Left cardiac atrium (tissue), 4 donors: ENCODE data around the gene DIDO1. TPM values are rescaled to one million over a fixed set of nuclear protein-coding genes. Genes with fewer than 3 reads are reported as not detected.
A peak's percentile ranks its signal among the peaks of the same experiment; 100 is the strongest.
"Not testable (repeated sequence)": the region's sequence is repeated elsewhere in the genome, so short reads cannot be mapped to it uniquely, and the experiment has no call there.

Experiments used
- ATAC-seq, 2 donors: fragments of 200-7000 bp; cut with Tn5 transposase; one replicate each; pipeline ENCODE4 v1.9.1; 2020; ENCODE audit warnings: mild to moderate bottlenecking in 2 of 2, moderate library complexity in 2 of 2
- DNase-seq: peaks from one replicate; pipeline ENCODE4 v3.0.0-alpha.2; 2020
- intact Hi-C, 2 donors: fragments of 100-400 bp; cut with DNase I; formaldehyde crosslinking; loops; one replicate each; pipeline versions ENCODE4 v1.14.1 to v1.15.1; 2022 to 2023
- total RNA-seq, 2 donors: library from RNA; stranded (reverse); fragmentation: NEBNext Ultra II Directional; extraction: Animal tissue kit (Norgen Biotek cat#: 25700); gene quantifications; one replicate each; pipeline ENCODE4 v1.2.1, GENCODE V29; 2021
- donor health status: DM: no; HTN: yes; CAD: no.
- donor health status: DM: no; HTN: yes; CAD: no; lungs with severe emphysema.
- donor health status: DM: yes; HTN: yes; CAD: no.
- donor health status: Dilated cardiomyopathy.

Gene DIDO1
- total RNA-seq, 2 donors from 2014 or later = 33.8 to 39.1 TPM

- peak; percentile 98 for DNase-seq
- peak; percentile 96 to 97 for ATAC-seq
- intact Hi-C loops = no loop called here
Measured at GRCh38 chr20:62937268-62938104, 11.2 kb upstream of the DIDO1 start.

GRCh38 chr20:62935968-62936585 lies 9.8 kb upstream of the DIDO1 start:
- intact Hi-C loops = no loop called here
- DNase-seq (no peak), ATAC-seq (no peak)

DNA sequence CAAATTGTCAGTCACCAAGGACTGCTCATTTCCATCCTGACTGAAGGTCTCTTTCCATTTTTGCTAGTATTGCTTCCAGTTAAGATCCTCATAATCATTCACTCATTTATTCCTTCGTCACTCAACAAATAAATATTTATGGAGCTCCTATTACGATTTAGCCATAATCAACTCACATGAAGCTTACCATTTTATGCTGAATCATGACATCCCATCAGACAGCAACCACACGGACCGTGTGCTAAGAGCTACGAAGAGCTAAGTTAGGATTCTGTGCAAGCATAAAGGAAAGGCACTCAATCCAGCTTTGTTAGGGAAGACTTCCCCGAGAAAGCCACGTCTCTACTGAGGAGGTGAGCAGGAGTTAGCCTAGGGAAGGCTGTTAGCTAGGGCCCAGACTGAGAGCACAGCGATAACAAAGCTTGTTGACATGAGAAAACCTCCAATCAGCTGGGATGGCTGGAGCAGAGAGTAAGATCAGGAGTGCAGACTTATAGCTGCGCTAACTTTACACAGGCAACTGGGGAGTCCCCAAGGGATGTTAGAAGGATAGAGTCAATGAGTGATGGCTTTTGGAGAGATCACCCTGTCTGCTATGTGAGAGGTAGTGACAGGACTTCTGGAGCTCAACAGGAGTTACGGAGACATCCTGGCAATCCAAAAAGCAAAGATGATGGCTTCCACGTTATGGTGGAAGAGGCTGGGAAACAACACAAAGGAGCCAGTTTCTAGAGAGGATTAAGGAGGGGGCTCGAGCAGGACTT lies 9.1 kb upstream of the DIDO1 start:
- ATAC-seq (no peak), DNase-seq (no peak)
- intact Hi-C loops = no loop called here

GRCh38 chr20:62933966-62934365 lies 7.7 kb upstream of the DIDO1 start:
- DNase-seq (no peak), ATAC-seq (no peak)
- intact Hi-C loops = no loop called here

GRCh38 chr20:62931464-62931863 lies 5.2 kb upstream of the DIDO1 start:
- ATAC-seq (no peak), DNase-seq (no peak)
- intact Hi-C loops = no loop called here

GRCh38 chr20:62929051-62929538 lies 2.8 kb upstream of the DIDO1 start:
- intact Hi-C loops = no loop called here
- DNase-seq (peak; percentile 77), ATAC-seq (peak; percentile 45 to 73)

- ATAC-seq = no peak
- intact Hi-C loops = no loop called here
- peak; percentile 10 for DNase-seq
Measured at GRCh38 chr20:62928246-62928939, 2.1 kb upstream of the DIDO1 start.

DNA sequence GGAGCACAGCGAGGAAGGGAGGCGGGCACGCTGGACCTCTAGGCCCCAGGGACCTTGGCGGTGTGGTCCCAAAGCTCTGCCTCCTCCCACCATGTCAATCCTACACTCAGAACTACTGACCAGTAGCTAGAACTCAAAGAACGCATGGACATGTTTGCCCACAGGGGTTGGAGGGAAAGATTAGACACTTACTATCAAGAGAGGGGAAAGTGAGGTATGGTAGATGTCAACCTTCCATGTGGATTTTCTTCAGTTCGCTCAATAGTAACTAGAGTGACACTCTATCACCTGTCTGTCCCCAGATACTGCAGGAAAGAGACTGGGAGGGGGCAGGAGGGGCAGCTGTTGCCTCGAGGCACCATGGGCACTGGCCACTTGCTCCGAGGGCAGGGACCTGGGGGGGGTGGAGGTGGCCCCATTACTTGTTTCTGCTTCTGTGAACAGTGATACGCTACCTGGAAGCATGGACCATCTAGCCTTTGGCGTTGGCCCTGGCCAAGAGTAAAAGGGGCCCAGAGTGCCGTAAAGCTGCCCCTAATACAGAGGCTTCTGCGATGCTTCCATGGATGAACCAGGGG lies 912 bp upstream of the DIDO1 start:
- peak; percentile 7 for DNase-seq
- ATAC-seq = no peak
- intact Hi-C loops = no loop called here

- DNase-seq = peak; percentile 50
- ATAC-seq = peak; percentile 5 to 22
- intact Hi-C loops = no loop called here
Measured at GRCh38 chr20:62925420-62926228, 681 bp downstream of the DIDO1 start.

- intact Hi-C loops = no loop called here
- DNase-seq = no peak
- no peak for ATAC-seq
Measured at GRCh38 chr20:62925076-62925419, 1.3 kb downstream of the DIDO1 start.

DNA sequence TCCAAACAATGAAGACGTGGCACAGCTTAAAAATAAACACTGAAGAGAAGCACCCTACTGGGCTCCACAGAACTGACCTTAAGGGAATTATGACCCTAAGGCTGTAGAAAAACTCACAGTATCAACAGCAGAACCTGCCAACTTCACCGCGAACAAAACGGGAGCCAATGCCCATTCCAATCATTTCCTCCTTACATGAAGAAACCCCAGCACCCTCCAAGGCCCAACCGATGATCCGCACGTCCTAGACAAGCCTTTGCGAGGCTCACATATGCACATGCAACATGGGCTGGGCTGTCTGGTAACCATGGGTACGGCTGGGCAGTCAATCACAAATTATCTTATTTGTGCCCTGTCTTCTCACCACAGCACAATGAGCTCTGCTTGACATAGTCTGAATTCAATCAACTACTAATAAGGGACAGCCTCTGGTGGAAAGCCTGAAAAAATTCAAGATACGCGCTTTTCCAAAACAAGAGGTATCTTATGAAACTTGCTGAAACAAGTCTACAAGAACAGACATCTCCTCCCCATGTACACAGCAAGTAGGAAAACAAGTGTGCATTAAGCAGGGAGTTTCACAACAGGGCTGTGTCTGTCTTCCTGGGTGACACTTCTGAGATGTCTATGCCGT lies 1.7 kb downstream of the DIDO1 start:
- DNase-seq (peak; percentile 25), ATAC-seq (no peak)
- intact Hi-C loops = no loop called here

- ATAC-seq (no peak), DNase-seq (peak; percentile 7)
- intact Hi-C loops = no loop called here
Measured at GRCh38 chr20:62923669-62924441, 2.5 kb downstream of the DIDO1 start.

DNA sequence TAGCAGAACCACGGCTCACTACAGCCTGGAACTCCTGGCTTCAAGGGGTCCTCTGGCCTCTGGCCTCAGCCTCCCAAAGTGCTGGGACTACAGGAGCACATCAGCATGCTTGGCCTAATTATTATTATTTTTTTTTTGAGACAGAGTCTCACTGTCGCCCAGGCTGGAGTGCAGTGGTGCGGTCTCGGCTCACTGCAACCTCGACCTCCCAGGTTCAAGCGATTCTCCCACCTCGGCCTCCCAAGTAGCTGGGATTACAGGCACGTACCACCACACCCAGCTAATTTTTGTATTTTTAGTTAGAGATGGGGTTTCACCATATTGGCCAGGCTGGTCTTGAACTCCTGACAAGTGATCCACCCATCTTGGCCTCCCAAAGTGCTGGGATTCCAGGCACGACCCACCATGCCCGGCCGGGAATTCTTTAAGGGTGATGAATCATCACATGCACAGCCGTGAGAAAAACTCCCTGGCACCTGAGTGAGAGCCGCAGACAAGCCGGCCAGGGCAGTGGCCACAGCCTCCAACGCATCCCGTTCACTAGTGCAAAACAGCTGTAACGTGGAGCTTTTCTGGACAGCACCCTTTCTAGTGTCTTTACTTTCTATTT lies 3.1 kb downstream of the DIDO1 start:
- DNase-seq = peak; percentile 52
- ATAC-seq = peak in 1 of 2 donors; percentile 37
- intact Hi-C loops = not testable (repeated sequence)

- ATAC-seq = no peak
- intact Hi-C loops = no loop called here
- DNase-seq = peak; percentile 20
Measured at GRCh38 chr20:62922451-62922921, 3.8 kb downstream of the DIDO1 start.

GRCh38 chr20:62921119-62921687 lies 5.1 kb downstream of the DIDO1 start:
- DNase-seq = peak; percentile 40

GRCh38 chr20:62920039-62920645 lies 6.2 kb downstream of the DIDO1 start:
- intact Hi-C loops = no loop called here
- peak; percentile 5 for DNase-seq
- ATAC-seq = no peak

More at GRCh38 chr20:62921119-62921687, 5.1 kb downstream of the DIDO1 start:
- intact Hi-C loops = no loop called here
- peak; percentile 28 to 44 for ATAC-seq
